Neural crest cell (in vitro differentiated cells): ENCODE data around the gene VCX3B. TPM values are rescaled to one million over a fixed set of nuclear protein-coding genes. Genes with fewer than 3 reads are reported as not detected.
"Not testable (repeated sequence)": the region's sequence is repeated elsewhere in the genome, so short reads cannot be mapped to it uniquely, and the experiment has no call there.

Source experiments
- DNase-seq: peaks from one replicate; pipeline ENCODE4 v3.0.0; 2021; ENCODE audit warnings: low read depth, mixed read lengths, low spot score
- H3K27ac Mint-ChIP-seq: one replicate; pipeline ENCODE4 v1.8.0; 2021; ENCODE audit warnings: mild to moderate bottlenecking, mixed read lengths; ENCODE audit not compliant: unreplicated experiment
- H3K27me3 Mint-ChIP-seq: 2 replicates; pipeline ENCODE4 v1.8.0; 2021; ENCODE audit warnings: low read depth, mild to moderate bottlenecking, mixed read lengths
- H3K36me3 Mint-ChIP-seq: 2 replicates; pipeline ENCODE4 v1.8.0; 2021; ENCODE audit warnings: low read depth, mild to moderate bottlenecking, mixed read lengths
- H3K4me1 Mint-ChIP-seq: 2 replicates; pipeline ENCODE4 v1.8.0; 2021; ENCODE audit warnings: mixed read lengths
- H3K4me3 Mint-ChIP-seq: one replicate; pipeline ENCODE4 v1.8.0; 2021; ENCODE audit warnings: mild to moderate bottlenecking, mixed read lengths
- H3K9me3 Mint-ChIP-seq: 2 replicates; pipeline ENCODE4 v1.8.0; 2021; ENCODE audit warnings: mixed read lengths
- CTCF ChIP-seq: fragments of 200-600 bp; sonication (generic); conservative IDR thresholded peaks from 2 replicates; pipeline ENCODE4 v1.5.0; 2021; ENCODE audit warnings: antibody characterized with exemption, mild to moderate bottlenecking
- long read RNA-seq: library from polyadenylated mRNA; unstranded; transcript quantifications from one replicate; pipeline ENCODE4 v2.0.0, GENCODE V29; 2020
- total RNA-seq: library from RNA; stranded (reverse); gene quantifications from 2 replicates; pipeline ENCODE4 v1.2.1, GENCODE V29; 2021

The VCX3B gene
- not detected in 2 replicates for total RNA-seq
- long read RNA-seq: 0 reads

DNA sequence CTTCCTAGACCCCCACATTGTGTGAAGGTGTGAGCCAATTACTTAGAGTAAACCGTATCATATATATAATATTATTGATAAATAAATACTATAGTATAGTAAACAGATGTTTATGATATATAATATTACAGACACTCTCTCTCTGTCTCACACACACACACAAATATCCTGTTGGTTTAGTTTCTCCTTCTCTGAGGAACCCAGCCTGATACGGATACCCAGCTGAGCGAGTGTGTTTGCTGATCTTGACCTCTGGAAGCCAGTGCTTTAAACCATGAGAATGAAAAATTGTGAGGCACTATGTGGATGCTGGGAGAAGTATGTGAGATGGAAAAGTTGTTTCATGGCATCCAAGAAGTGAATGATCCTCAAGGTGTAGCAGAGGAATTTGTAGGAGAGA lies at the start of gene VCX3B:
TSS of gene VCX3B (plus strand) at position 301 of the 400 bp plus-strand sequence. CDS start 621 bp downstream, outside the sequence.
- not testable (repeated sequence) for H3K4me3 Mint-ChIP-seq, DNase-seq, H3K36me3 Mint-ChIP-seq, H3K9me3 Mint-ChIP-seq, H3K27me3 Mint-ChIP-seq, H3K27ac Mint-ChIP-seq, H3K4me1 Mint-ChIP-seq

DNA sequence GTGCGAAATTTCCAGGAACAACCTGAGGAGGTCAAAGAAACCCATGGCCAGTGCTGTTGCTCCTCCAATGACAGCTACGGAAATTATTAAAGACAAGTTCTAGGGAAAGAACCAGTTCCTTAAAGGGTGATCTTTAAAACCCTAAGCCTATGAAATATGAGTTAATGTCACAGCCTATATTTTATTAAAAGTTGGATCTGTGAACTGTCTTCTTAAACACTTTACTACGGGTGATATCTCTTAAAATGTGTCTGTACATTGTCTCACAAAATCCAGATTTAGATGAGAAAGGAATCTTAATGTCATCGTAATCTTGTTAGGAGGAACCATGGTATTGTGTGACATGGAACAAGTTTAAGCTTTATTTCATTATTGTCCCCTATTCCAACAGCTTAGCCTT lies 46.3 kb upstream of the VCX3B start:
- Mint-ChIP-seq H3K9me3 (no peaks in the 10 kb centered on the region), H3K27ac (no peak overlapping the region), H3K36me3 (no peaks in the 10 kb centered on the region), H3K27me3 (no peaks in the 10 kb centered on the region), H3K4me3 (no peak overlapping the region), H3K4me1 (no peaks in the 10 kb centered on the region)
- DNase-seq: no peak
- TF ChIP-seq CTCF: no peak

- Mint-ChIP-seq H3K4me1 (peaks cover 4% of the 10 kb centered on the region), H3K27ac (no peak overlapping the region), H3K9me3 (peaks cover 6% of the 10 kb centered on the region)
Observed at GRCh38 chrX:8424912-8425311, 39.7 kb upstream of the VCX3B start.

GRCh38 chrX:8429692-8430249 lies 34.9 kb upstream of the VCX3B start:
- DNase-seq: no peak
- Mint-ChIP-seq H3K36me3 (no peaks in the 10 kb centered on the region), H3K27ac (no peak overlapping the region), H3K4me3 (no peak overlapping the region), H3K4me1 (peaks cover 4% of the 10 kb centered on the region), H3K9me3 (peaks cover 4% of the 10 kb centered on the region), H3K27me3 (no peaks in the 10 kb centered on the region)
- TF ChIP-seq CTCF: no peak

More at GRCh38 chrX:8424912-8425311, 39.7 kb upstream of the VCX3B start:
- H3K36me3 Mint-ChIP-seq: no peaks in the 10 kb centered on the region
- no peak overlapping the region for H3K4me3 Mint-ChIP-seq
- DNase-seq: no peak
- no peak for TF ChIP-seq CTCF
- H3K27me3 Mint-ChIP-seq: no peaks in the 10 kb centered on the region

GRCh38 chrX:8430444-8430843 lies 34.2 kb upstream of the VCX3B start:
- Mint-ChIP-seq H3K4me3 (no peak overlapping the region), H3K27me3 (no peaks in the 10 kb centered on the region), H3K27ac (no peak overlapping the region), H3K9me3 (peaks cover 4% of the 10 kb centered on the region), H3K36me3 (no peaks in the 10 kb centered on the region), H3K4me1 (no peaks in the 10 kb centered on the region)
- TF ChIP-seq CTCF: no peak
- DNase-seq: no peak

- TF ChIP-seq CTCF: no peak
- no peaks in the 10 kb centered on the region for H3K36me3 Mint-ChIP-seq
- H3K9me3 Mint-ChIP-seq: peaks cover 4% of the 10 kb centered on the region
- H3K27ac Mint-ChIP-seq: no peak overlapping the region
- H3K27me3 Mint-ChIP-seq: no peaks in the 10 kb centered on the region
- no peaks in the 10 kb centered on the region for H3K4me1 Mint-ChIP-seq
- no peak overlapping the region for H3K4me3 Mint-ChIP-seq
- DNase-seq: no peak
Observed at GRCh38 chrX:8432396-8432795, 32.2 kb upstream of the VCX3B start.
